ENCODE data around the gene STK39.

STK39 gene

GRCh38 chr2:167942366-167943081 lies 304.9 kb downstream of the STK39 start:
- H3K4me3 ChIP-seq (ENCODE audit: low read depth, low read length): no peak overlapping the region
- H3K4me2 ChIP-seq (ENCODE audit: low read length): no peak overlapping the region
- H3K9me3 ChIP-seq (ENCODE audit: control insufficient read depth, low read length): no peaks in the 10 kb centered on the region
- no peak for TF ChIP-seq CTCF (IDR thresholded peaks at IDR 0.05)
- H3K79me2 ChIP-seq: no peaks in the 10 kb centered on the region
- H3K4me1 ChIP-seq: no peaks in the 10 kb centered on the region
- no peaks in the 10 kb centered on the region for H3K27me3 ChIP-seq (ENCODE audit: control insufficient read depth, insufficient read depth, low read length)
- H3K9ac ChIP-seq: no peak overlapping the region
- no peak overlapping the region for H3K27ac ChIP-seq
- H3K36me3 ChIP-seq (ENCODE audit: control insufficient read depth, insufficient read depth, low read length): no peaks in the 10 kb centered on the region
- H2AFZ ChIP-seq: no peak overlapping the region

- H3K4me1 ChIP-seq: no peaks in the 10 kb centered on the region
- no peak overlapping the region for H3K4me3 ChIP-seq (ENCODE audit: low read depth, low read length)
- H3K27me3 ChIP-seq (ENCODE audit: control insufficient read depth, insufficient read depth, low read length): no peaks in the 10 kb centered on the region
- TF ChIP-seq CTCF (IDR thresholded peaks at IDR 0.05): no peak
- H3K9me3 ChIP-seq (ENCODE audit: control insufficient read depth, low read length): no peaks in the 10 kb centered on the region
- H2AFZ ChIP-seq: no peak overlapping the region
- no peak overlapping the region for H3K9ac ChIP-seq
- no peaks in the 10 kb centered on the region for H3K79me2 ChIP-seq
- H3K27ac ChIP-seq: no peak overlapping the region
- no peak overlapping the region for H3K4me2 ChIP-seq (ENCODE audit: low read length)
- H3K36me3 ChIP-seq (ENCODE audit: control insufficient read depth, insufficient read depth, low read length): no peaks in the 10 kb centered on the region
These were observed 305.8 kb downstream of the STK39 start for GRCh38 chr2:167941604-167942003.

- TF ChIP-seq CTCF (IDR thresholded peaks at IDR 0.05): no peak
- Histone ChIP-seq H3K9ac (no peak overlapping the region), H3K79me2 (no peaks in the 10 kb centered on the region)
These were observed 306.5 kb downstream of the STK39 start for GRCh38 chr2:167940734-167941507.

GRCh38 chr2:167940346-167940725 lies 307.1 kb downstream of the STK39 start:
- no peaks in the 10 kb centered on the region for H3K4me1 ChIP-seq
- H3K79me2 ChIP-seq: no peaks in the 10 kb centered on the region
- H3K27ac ChIP-seq: no peak overlapping the region
- H3K4me2 ChIP-seq (ENCODE audit: low read length): no peak overlapping the region
- H3K27me3 ChIP-seq (ENCODE audit: control insufficient read depth, insufficient read depth, low read length): no peaks in the 10 kb centered on the region
- H3K9me3 ChIP-seq (ENCODE audit: control insufficient read depth, low read length): no peaks in the 10 kb centered on the region
- H3K9ac ChIP-seq: no peak overlapping the region
- H3K4me3 ChIP-seq (ENCODE audit: low read depth, low read length): no peak overlapping the region
- H3K36me3 ChIP-seq (ENCODE audit: control insufficient read depth, insufficient read depth, low read length): no peaks in the 10 kb centered on the region
- TF ChIP-seq CTCF (IDR thresholded peaks at IDR 0.05): no peak
- H2AFZ ChIP-seq: no peak overlapping the region

More at GRCh38 chr2:167940734-167941507, 306.5 kb downstream of the STK39 start:
- Histone ChIP-seq H3K27me3 (ENCODE audit: control insufficient read depth, insufficient read depth, low read length) (no peaks in the 10 kb centered on the region), H3K36me3 (ENCODE audit: control insufficient read depth, insufficient read depth, low read length) (no peaks in the 10 kb centered on the region), H3K4me2 (ENCODE audit: low read length) (no peak overlapping the region), H3K4me1 (no peaks in the 10 kb centered on the region), H3K27ac (no peak overlapping the region), H3K4me3 (ENCODE audit: low read depth, low read length) (no peak overlapping the region), H3K9me3 (ENCODE audit: control insufficient read depth, low read length) (no peaks in the 10 kb centered on the region), H2AFZ (no peak overlapping the region)

Measured in parathyroid adenoma (tissue), 2 donors.